GM23338 (cell line): Measurements from ENCODE around the gene FANCC. TPM values are rescaled to one million over a fixed set of nuclear protein-coding genes. Genes with fewer than 3 reads are reported as not detected.

Experiments used
- ATAC-seq: fragments of 200-7000 bp; cut with Tn5 transposase; 3 replicates; pipeline ENCODE4 v1.9.1; 2020
- DNase-seq: peaks from one replicate; pipeline ENCODE4 v3.0.0-alpha.2; 2015; ENCODE audit warnings: low spot score
- H2AFZ ChIP-seq: fragments of 200-600 bp; sonication (generic); 2 replicates; pipeline ENCODE4 v1.8.0; 2016; ENCODE audit warnings: antibody characterized with exemption, mild to moderate bottlenecking, moderate library complexity
- H3F3A ChIP-seq: fragments of 200-600 bp; sonication (generic); replicated peaks from 2 replicates; pipeline ENCODE4 v1.8.0; 2017; ENCODE audit warnings: antibody characterized with exemption, mixed run types, low read depth
- H3K27ac ChIP-seq: fragments of 200-600 bp; sonication (generic); 2 replicates; pipeline ENCODE4 v1.6.1; 2016; ENCODE audit warnings: low read depth
- H3K27me3 ChIP-seq: fragments of 200-600 bp; sonication (generic); 2 replicates; pipeline ENCODE4 v1.8.0; 2016; ENCODE audit warnings: mild to moderate bottlenecking, mixed run types, moderate library complexity; ENCODE audit not compliant: insufficient read depth
- H3K36me3 ChIP-seq: fragments of 200-600 bp; sonication (generic); 2 replicates; pipeline ENCODE4 v1.8.0; 2016; ENCODE audit warnings: mild to moderate bottlenecking; ENCODE audit not compliant: insufficient read depth
- H3K4me1 ChIP-seq: fragments of 200-600 bp; sonication (generic); 2 replicates; pipeline ENCODE4 v1.8.0; 2016; ENCODE audit warnings: mild to moderate bottlenecking, moderate library complexity; ENCODE audit not compliant: insufficient read depth
- H3K4me2 ChIP-seq: fragments of 200-600 bp; sonication (generic); 2 replicates; pipeline ENCODE4 v1.7.1; 2017; ENCODE audit warnings: mixed run types
- H3K4me3 ChIP-seq: fragments of 200-600 bp; sonication (generic); 2 replicates; pipeline ENCODE4 v1.6.1; 2016; ENCODE audit warnings: mixed run types
- H3K79me2 ChIP-seq: fragments of 200-600 bp; sonication (generic); replicated peaks from 2 replicates; pipeline ENCODE4 v1.8.0; 2017; ENCODE audit warnings: mild to moderate bottlenecking; ENCODE audit not compliant: insufficient read depth
- H3K9me2 ChIP-seq: fragments of 200-600 bp; sonication (generic); 2 replicates; pipeline ENCODE4 v1.8.0; 2017; ENCODE audit not compliant: insufficient read depth
- H4K20me1 ChIP-seq: fragments of 200-600 bp; sonication (generic); replicated peaks from 2 replicates; pipeline ENCODE4 v1.8.0; 2017; ENCODE audit warnings: mild to moderate bottlenecking; ENCODE audit not compliant: insufficient read depth
- H3K27ac Mint-ChIP-seq: 2 replicates; pipeline ENCODE4 v1.8.0; 2020; ENCODE audit warnings: inconsistent platforms, mild to moderate bottlenecking, moderate library complexity, mixed read lengths
- H3K27me3 Mint-ChIP-seq: 3 replicates; pipeline ENCODE4 v1.8.0; 2022; ENCODE audit warnings: low read depth, mild to moderate bottlenecking, moderate library complexity, mixed read lengths, inconsistent platforms; ENCODE audit not compliant: insufficient read depth, poor library complexity
- H3K36me3 Mint-ChIP-seq: 3 replicates; pipeline ENCODE4 v1.8.0; 2021; ENCODE audit warnings: low read depth, mild to moderate bottlenecking, inconsistent platforms, moderate library complexity, mixed read lengths
- H3K4me1 Mint-ChIP-seq: 3 replicates; pipeline ENCODE4 v1.8.0; 2020; ENCODE audit warnings: mild to moderate bottlenecking, inconsistent platforms, mixed read lengths
- H3K4me3 Mint-ChIP-seq: 3 replicates; pipeline ENCODE4 v1.8.0; 2021; ENCODE audit warnings: moderate library complexity, mild to moderate bottlenecking, inconsistent platforms, mixed read lengths
- H3K9me3 Mint-ChIP-seq: 3 replicates; pipeline ENCODE4 v1.8.0; 2020; ENCODE audit warnings: moderate library complexity, mild to moderate bottlenecking, inconsistent platforms, mixed read lengths
- CREB1 ChIP-seq: fragments of 250-450 bp; sonication (Bioruptor Pico); IDR thresholded peaks from 2 replicates; pipeline ENCODE4 v1.5.0; 2020; ENCODE audit warnings: low read depth, mild to moderate bottlenecking, moderate library complexity
- EZH2 ChIP-seq: fragments of 200-600 bp; sonication (generic); IDR thresholded peaks from one replicate; pipeline ENCODE4 v1.8.0; 2017; ENCODE audit warnings: antibody characterized with exemption, mild to moderate bottlenecking, low read depth; ENCODE audit not compliant: unreplicated experiment
- EZH2phosphoT487 ChIP-seq: fragments of 200-600 bp; sonication (generic); IDR thresholded peaks from one replicate; pipeline ENCODE4 v1.8.1; 2018; ENCODE audit warnings: antibody characterized with exemption; ENCODE audit not compliant: unreplicated experiment
- JUNB ChIP-seq: IDR thresholded peaks from one replicate; pipeline ENCODE4 v1.6.1; 2016; ENCODE audit warnings: antibody characterized with exemption; ENCODE audit not compliant: unreplicated experiment
- NANOG ChIP-seq: IDR thresholded peaks from 2 replicates; pipeline ENCODE4 v1.6.1; 2016; ENCODE audit warnings: antibody characterized with exemption, borderline replicate concordance
- POLR2AphosphoS5 ChIP-seq: IDR thresholded peaks from 2 replicates; pipeline ENCODE4 v1.6.1; 2016; ENCODE audit warnings: antibody characterized with exemption, low read depth
- STAT1 ChIP-seq: IDR thresholded peaks from one replicate; pipeline ENCODE4 v1.6.1; 2016; ENCODE audit warnings: antibody characterized with exemption; ENCODE audit not compliant: unreplicated experiment
- ZNF114 ChIP-seq: fragments of 250-450 bp; sonication (Bioruptor Pico); IDR thresholded peaks from 2 replicates; pipeline ENCODE4 v1.5.0; 2020; ENCODE audit warnings: mild to moderate bottlenecking, moderate library complexity
- ZNF331 ChIP-seq: fragments of 250-450 bp; sonication (Bioruptor Pico); IDR thresholded peaks from 2 replicates; pipeline ENCODE4 v1.5.0; 2020; ENCODE audit warnings: low read depth, mild to moderate bottlenecking, moderate library complexity
- polyA plus RNA-seq: library from polyadenylated mRNA; unstranded; fragments of >200 nt; fragmentation: Nextera tagmentation; extraction: Ambion mirVana; gene quantifications from 2 replicates; pipeline ENCODE4 v1.2.1, GENCODE V29; 2016
- total RNA-seq: library from RNA; depleted of rRNA; stranded (reverse); fragments of >200 nt; shearing (Covaris generic); gene quantifications from 2 replicates; pipeline ENCODE4 v1.2.3, GENCODE V29; 2014
- TF ChIP-seq, protein P1 (sequence below): IDR thresholded peaks from one replicate; pipeline ENCODE4 v1.6.1; 2018; ENCODE audit warnings: antibody characterized with exemption; ENCODE audit not compliant: unreplicated experiment
- TF ChIP-seq, protein P2 (sequence below), 2 experiments: fragments of 200-600 bp in 1 of 2; sonication (generic) in 1 of 2; conservative IDR thresholded peaks; 2 replicates each; pipeline versions ENCODE4 v1.5.1 to v1.6.1; 2016 to 2017; ENCODE audit warnings: antibody characterized with exemption in 2 of 2, low read depth in 2 of 2, mild to moderate bottlenecking in 2 of 2, moderate library complexity in 1 of 2
- TF ChIP-seq, protein P3 (sequence below): fragments of 250-450 bp; sonication (Bioruptor Pico); IDR thresholded peaks from 2 replicates; pipeline ENCODE4 v1.5.0; 2020; ENCODE audit warnings: mild to moderate bottlenecking, moderate library complexity
- TF ChIP-seq, protein P4 (sequence below): IDR thresholded peaks from 2 replicates; pipeline ENCODE4 v1.6.1; 2016; ENCODE audit warnings: antibody characterized with exemption

The FANCC gene
- total and polyA plus RNA-seq, 2 experiments from 2014 or later = 7.8 to 18.1 TPM

DNA sequence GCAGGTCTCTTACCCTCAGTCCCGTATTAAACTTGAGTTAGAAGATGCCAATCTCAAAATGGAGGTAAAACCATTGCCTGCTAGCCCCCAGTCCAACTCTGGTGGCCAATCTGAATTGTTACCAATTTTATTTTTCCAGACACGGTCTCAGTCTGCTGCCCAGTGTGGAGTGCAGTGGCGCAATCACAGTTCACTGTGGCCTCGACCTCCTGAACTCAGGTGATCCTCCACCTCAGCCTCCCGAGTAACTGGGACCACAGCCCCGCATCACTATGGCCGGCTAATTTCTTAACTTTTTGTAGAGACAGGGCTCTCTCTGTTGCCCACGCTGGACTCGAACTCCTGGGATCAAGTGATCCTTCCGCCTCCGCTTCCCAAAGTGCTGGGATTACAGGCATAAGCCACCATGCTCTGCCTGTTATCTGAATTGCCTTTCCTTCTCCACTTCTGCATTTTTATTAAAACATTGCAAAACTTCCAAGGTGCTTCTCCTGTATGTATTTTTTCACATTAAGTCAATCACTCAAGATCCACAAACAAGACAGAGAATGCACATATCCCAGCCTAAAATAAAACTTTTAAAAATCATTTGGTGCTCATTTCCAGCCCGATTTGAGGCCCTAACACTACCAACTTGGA, 2.3 kb downstream of the FANCC start:
- TF ChIP-seq, protein P1, sequence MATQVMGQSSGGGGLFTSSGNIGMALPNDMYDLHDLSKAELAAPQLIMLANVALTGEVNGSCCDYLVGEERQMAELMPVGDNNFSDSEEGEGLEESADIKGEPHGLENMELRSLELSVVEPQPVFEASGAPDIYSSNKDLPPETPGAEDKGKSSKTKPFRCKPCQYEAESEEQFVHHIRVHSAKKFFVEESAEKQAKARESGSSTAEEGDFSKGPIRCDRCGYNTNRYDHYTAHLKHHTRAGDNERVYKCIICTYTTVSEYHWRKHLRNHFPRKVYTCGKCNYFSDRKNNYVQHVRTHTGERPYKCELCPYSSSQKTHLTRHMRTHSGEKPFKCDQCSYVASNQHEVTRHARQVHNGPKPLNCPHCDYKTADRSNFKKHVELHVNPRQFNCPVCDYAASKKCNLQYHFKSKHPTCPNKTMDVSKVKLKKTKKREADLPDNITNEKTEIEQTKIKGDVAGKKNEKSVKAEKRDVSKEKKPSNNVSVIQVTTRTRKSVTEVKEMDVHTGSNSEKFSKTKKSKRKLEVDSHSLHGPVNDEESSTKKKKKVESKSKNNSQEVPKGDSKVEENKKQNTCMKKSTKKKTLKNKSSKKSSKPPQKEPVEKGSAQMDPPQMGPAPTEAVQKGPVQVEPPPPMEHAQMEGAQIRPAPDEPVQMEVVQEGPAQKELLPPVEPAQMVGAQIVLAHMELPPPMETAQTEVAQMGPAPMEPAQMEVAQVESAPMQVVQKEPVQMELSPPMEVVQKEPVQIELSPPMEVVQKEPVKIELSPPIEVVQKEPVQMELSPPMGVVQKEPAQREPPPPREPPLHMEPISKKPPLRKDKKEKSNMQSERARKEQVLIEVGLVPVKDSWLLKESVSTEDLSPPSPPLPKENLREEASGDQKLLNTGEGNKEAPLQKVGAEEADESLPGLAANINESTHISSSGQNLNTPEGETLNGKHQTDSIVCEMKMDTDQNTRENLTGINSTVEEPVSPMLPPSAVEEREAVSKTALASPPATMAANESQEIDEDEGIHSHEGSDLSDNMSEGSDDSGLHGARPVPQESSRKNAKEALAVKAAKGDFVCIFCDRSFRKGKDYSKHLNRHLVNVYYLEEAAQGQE = no peak
- TF ChIP-seq NANOG = no peak
- TF ChIP-seq STAT1 = no peak
- TF ChIP-seq ZNF114 (CRISPR knock-in tag) = no peak
- TF ChIP-seq CREB1 (CRISPR knock-in tag) = no peak
- TF ChIP-seq, protein P2, sequence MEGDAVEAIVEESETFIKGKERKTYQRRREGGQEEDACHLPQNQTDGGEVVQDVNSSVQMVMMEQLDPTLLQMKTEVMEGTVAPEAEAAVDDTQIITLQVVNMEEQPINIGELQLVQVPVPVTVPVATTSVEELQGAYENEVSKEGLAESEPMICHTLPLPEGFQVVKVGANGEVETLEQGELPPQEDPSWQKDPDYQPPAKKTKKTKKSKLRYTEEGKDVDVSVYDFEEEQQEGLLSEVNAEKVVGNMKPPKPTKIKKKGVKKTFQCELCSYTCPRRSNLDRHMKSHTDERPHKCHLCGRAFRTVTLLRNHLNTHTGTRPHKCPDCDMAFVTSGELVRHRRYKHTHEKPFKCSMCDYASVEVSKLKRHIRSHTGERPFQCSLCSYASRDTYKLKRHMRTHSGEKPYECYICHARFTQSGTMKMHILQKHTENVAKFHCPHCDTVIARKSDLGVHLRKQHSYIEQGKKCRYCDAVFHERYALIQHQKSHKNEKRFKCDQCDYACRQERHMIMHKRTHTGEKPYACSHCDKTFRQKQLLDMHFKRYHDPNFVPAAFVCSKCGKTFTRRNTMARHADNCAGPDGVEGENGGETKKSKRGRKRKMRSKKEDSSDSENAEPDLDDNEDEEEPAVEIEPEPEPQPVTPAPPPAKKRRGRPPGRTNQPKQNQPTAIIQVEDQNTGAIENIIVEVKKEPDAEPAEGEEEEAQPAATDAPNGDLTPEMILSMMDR (conservative IDR thresholded peaks at IDR 0.05; ENCODE audit: low read depth in 2 of 2) = no peak
- no peak for TF ChIP-seq EZH2phosphoT487
- TF ChIP-seq, protein P3, sequence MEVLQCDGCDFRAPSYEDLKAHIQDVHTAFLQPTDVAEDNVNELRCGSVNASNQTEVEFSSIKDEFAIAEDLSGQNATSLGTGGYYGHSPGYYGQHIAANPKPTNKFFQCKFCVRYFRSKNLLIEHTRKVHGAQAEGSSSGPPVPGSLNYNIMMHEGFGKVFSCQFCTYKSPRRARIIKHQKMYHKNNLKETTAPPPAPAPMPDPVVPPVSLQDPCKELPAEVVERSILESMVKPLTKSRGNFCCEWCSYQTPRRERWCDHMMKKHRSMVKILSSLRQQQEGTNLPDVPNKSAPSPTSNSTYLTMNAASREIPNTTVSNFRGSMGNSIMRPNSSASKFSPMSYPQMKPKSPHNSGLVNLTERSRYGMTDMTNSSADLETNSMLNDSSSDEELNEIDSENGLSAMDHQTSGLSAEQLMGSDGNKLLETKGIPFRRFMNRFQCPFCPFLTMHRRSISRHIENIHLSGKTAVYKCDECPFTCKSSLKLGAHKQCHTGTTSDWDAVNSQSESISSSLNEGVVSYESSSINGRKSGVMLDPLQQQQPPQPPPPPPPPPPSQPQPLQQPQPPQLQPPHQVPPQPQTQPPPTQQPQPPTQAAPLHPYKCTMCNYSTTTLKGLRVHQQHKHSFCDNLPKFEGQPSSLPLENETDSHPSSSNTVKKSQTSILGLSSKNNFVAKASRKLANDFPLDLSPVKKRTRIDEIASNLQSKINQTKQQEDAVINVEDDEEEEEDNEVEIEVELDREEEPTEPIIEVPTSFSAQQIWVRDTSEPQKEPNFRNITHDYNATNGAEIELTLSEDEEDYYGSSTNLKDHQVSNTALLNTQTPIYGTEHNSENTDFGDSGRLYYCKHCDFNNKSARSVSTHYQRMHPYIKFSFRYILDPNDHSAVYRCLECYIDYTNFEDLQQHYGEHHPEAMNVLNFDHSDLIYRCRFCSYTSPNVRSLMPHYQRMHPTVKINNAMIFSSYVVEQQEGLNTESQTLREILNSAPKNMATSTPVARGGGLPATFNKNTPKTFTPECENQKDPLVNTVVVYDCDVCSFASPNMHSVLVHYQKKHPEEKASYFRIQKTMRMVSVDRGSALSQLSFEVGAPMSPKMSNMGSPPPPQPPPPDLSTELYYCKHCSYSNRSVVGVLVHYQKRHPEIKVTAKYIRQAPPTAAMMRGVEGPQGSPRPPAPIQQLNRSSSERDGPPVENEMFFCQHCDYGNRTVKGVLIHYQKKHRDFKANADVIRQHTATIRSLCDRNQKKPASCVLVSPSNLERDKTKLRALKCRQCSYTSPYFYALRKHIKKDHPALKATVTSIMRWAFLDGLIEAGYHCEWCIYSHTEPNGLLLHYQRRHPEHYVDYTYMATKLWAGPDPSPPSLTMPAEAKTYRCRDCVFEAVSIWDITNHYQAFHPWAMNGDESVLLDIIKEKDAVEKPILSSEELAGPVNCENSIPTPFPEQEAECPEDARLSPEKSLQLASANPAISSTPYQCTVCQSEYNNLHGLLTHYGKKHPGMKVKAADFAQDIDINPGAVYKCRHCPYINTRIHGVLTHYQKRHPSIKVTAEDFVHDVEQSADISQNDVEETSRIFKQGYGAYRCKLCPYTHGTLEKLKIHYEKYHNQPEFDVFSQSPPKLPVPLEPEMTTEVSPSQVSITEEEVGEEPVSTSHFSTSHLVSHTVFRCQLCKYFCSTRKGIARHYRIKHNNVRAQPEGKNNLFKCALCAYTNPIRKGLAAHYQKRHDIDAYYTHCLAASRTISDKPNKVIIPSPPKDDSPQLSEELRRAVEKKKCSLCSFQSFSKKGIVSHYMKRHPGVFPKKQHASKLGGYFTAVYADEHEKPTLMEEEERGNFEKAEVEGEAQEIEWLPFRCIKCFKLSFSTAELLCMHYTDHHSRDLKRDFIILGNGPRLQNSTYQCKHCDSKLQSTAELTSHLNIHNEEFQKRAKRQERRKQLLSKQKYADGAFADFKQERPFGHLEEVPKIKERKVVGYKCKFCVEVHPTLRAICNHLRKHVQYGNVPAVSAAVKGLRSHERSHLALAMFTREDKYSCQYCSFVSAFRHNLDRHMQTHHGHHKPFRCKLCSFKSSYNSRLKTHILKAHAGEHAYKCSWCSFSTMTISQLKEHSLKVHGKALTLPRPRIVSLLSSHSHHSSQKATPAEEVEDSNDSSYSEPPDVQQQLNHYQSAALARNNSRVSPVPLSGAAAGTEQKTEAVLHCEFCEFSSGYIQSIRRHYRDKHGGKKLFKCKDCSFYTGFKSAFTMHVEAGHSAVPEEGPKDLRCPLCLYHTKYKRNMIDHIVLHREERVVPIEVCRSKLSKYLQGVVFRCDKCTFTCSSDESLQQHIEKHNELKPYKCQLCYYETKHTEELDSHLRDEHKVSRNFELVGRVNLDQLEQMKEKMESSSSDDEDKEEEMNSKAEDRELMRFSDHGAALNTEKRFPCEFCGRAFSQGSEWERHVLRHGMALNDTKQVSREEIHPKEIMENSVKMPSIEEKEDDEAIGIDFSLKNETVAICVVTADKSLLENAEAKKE (CRISPR knock-in tag) = no peak
- TF ChIP-seq ZNF331 = no peak
- no peak for TF ChIP-seq JUNB
- TF ChIP-seq, protein P4, sequence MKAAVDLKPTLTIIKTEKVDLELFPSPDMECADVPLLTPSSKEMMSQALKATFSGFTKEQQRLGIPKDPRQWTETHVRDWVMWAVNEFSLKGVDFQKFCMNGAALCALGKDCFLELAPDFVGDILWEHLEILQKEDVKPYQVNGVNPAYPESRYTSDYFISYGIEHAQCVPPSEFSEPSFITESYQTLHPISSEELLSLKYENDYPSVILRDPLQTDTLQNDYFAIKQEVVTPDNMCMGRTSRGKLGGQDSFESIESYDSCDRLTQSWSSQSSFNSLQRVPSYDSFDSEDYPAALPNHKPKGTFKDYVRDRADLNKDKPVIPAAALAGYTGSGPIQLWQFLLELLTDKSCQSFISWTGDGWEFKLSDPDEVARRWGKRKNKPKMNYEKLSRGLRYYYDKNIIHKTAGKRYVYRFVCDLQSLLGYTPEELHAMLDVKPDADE = no peak
- no peak for TF ChIP-seq POLR2AphosphoS5
- TF ChIP-seq EZH2 = no peak
- Mint-ChIP-seq H3K27me3 (peaks cover 5% of the 10 kb centered on the region), H3K36me3 (no peaks in the 10 kb centered on the region), H3K27ac (no peak overlapping the region), H3K4me3 (peak overlapping the region; percentile 15; the same call in 2 of the 3 replicates), H3K9me3 (no peaks in the 10 kb centered on the region), H3K4me1 (peaks cover 23% of the 10 kb centered on the region)
- Histone ChIP-seq H3K4me2 (no peak overlapping the region), H2AFZ (no peak overlapping the region), H4K20me1 (no peaks in the 10 kb centered on the region), H3K4me1 (peaks cover 9% of the 10 kb centered on the region), H3F3A (0 out of 2 replicates have a peak, but pooled peaks cover 4% of the 10 kb centered on the region), H3K27ac (no peak overlapping the region), H3K4me3 (no peak overlapping the region), H3K36me3 (no peaks in the 10 kb centered on the region), H3K9me2 (no peaks in the 10 kb centered on the region), H3K79me2 (peaks cover 41% of the 10 kb centered on the region), H3K27me3 (no peaks in the 10 kb centered on the region)
- DNase-seq (no peak), ATAC-seq (no peak)
